ENCODE results near the gene CNTNAP2. TPM values are rescaled to one million over a fixed set of nuclear protein-coding genes. Genes with fewer than 3 reads are reported as not detected.

The CNTNAP2 gene
- total RNA-seq, 2 donors from 2014 or later: 4.4 to 8.5 TPM

DNA sequence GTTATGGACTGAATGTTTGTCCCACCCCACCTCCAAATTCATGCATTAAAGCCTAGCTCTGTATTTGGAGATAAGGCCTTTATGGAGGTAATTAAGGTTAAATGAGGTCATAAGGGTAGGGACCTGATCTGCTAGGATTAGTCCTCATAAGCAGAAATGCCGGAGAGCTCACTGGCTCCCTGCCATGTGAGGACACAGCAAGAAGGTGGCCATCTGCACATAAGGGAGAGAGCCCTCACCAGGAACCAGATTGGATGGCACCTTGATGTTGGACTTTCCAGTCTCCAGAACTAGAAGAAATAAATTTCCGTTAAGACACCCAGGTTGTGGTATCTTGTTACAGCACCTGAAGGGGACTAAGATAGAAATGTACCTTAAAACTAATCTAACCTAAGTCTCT, 1657.9 kb downstream of the CNTNAP2 start:
- Histone ChIP-seq H3K27me3 (no peaks in the 10 kb centered on the region), H3K4me1 (no peaks in the 10 kb centered on the region), H3K27ac (no peak overlapping the region), H3K4me3 (no peak overlapping the region), H3K36me3 (no peaks in the 10 kb centered on the region), H3K9ac (ENCODE audit: low read depth in 2 of 2, low read length in 2 of 2) (no peak overlapping the region), H3K9me3 (no peaks in the 10 kb centered on the region)
- TF ChIP-seq, protein P1, sequence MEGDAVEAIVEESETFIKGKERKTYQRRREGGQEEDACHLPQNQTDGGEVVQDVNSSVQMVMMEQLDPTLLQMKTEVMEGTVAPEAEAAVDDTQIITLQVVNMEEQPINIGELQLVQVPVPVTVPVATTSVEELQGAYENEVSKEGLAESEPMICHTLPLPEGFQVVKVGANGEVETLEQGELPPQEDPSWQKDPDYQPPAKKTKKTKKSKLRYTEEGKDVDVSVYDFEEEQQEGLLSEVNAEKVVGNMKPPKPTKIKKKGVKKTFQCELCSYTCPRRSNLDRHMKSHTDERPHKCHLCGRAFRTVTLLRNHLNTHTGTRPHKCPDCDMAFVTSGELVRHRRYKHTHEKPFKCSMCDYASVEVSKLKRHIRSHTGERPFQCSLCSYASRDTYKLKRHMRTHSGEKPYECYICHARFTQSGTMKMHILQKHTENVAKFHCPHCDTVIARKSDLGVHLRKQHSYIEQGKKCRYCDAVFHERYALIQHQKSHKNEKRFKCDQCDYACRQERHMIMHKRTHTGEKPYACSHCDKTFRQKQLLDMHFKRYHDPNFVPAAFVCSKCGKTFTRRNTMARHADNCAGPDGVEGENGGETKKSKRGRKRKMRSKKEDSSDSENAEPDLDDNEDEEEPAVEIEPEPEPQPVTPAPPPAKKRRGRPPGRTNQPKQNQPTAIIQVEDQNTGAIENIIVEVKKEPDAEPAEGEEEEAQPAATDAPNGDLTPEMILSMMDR (IDR thresholded peaks at IDR 0.05): no peak
- DNase-seq: no peak
- intact Hi-C loops (cut with DNase I): no loop called here

DNA sequence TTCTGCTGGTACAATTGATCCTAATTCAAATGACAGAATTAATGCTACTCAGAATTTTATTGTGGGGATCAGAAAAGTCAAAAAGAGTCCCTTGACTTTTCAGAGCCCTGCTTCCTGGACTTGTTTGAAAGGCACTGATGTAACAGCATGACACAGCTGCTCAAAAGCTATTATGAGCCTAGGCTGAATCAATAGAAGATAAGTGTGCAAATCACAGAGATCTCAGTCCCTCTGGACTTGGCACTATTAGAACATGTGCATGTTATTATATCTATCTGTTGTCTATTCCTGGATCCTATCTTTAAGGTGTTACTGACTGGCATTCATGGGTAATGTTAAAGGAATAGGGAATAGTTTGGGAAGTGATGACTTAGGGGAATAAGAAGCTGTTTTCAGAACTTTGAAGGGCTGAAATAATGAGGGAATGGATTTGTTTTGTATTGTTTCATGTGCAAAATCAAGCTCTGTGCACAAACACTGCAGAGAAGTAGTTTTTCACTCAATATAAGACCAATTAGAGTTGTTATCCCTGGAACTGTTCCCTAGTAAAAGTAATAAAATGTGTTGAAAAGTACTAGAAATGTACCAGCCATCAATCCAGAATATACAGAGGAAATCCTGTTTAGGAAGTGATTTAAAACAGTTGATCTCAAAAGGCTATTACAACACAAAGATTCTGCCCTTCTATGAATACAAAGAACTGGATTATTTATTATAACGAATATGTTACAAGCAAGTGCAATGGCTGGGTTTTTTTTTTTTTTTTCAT, 1659.1 kb downstream of the CNTNAP2 start:
- H3K4me1 ChIP-seq: no peaks in the 10 kb centered on the region
- TF ChIP-seq, protein P1 (IDR thresholded peaks at IDR 0.05): no peak
- no peaks in the 10 kb centered on the region for H3K36me3 ChIP-seq
- no peak for DNase-seq
- intact Hi-C loops (cut with DNase I): no loop called here
- no peaks in the 10 kb centered on the region for H3K9me3 ChIP-seq
- no peak overlapping the region for H3K9ac ChIP-seq (ENCODE audit: low read depth in 2 of 2, low read length in 2 of 2)
- H3K27ac ChIP-seq: no peak overlapping the region
- no peaks in the 10 kb centered on the region for H3K27me3 ChIP-seq
- H3K4me3 ChIP-seq: no peak overlapping the region

- no peak for DNase-seq
- intact Hi-C loops (cut with DNase I): no loop called here
- H3K36me3 ChIP-seq: no peaks in the 10 kb centered on the region
- no peak overlapping the region for H3K4me3 ChIP-seq
- no peaks in the 10 kb centered on the region for H3K27me3 ChIP-seq
- H3K27ac ChIP-seq: no peak overlapping the region
- H3K9ac ChIP-seq (ENCODE audit: low read depth in 2 of 2, low read length in 2 of 2): no peak overlapping the region
- TF ChIP-seq, protein P1 (IDR thresholded peaks at IDR 0.05): no peak
- no peaks in the 10 kb centered on the region for H3K9me3 ChIP-seq
- no peaks in the 10 kb centered on the region for H3K4me1 ChIP-seq
Observed at GRCh38 chr7:147777309-147777708, 1660.7 kb downstream of the CNTNAP2 start.

DNA sequence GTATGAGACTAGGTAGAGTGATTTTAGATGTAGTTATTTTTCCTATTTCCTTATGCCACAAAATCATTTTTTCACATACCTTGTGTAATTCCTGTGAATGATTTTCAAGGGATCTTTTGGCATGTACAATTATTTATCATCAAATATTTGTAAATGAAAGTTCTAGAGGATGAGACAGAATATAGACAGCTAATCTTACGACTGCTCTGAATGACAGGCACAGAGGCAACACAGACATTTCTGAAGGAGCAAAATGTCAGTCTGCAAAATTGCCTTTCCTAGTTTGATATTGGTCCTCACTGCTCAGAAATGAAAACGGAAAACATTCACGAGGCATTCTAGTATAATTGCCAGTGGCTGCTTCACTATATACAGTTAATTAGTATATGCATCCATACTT, 1663.3 kb downstream of the CNTNAP2 start:
- Histone ChIP-seq H3K4me3 (no peak overlapping the region), H3K9me3 (no peaks in the 10 kb centered on the region), H3K4me1 (no peaks in the 10 kb centered on the region), H3K9ac (ENCODE audit: low read depth in 2 of 2, low read length in 2 of 2) (no peak overlapping the region), H3K27ac (no peak overlapping the region), H3K27me3 (no peaks in the 10 kb centered on the region), H3K36me3 (no peaks in the 10 kb centered on the region)
- DNase-seq: no peak
- intact Hi-C loops (cut with DNase I): no loop called here
- TF ChIP-seq, protein P1 (IDR thresholded peaks at IDR 0.05): no peak

GRCh38 chr7:147796581-147796980, 1680.0 kb downstream of the CNTNAP2 start:
- no peaks in the 10 kb centered on the region for H3K4me1 ChIP-seq

More at GRCh38 chr7:147796581-147796980, 1680.0 kb downstream of the CNTNAP2 start:
- TF ChIP-seq, protein P1 (IDR thresholded peaks at IDR 0.05): no peak
- Histone ChIP-seq H3K27me3 (no peaks in the 10 kb centered on the region), H3K4me3 (no peak overlapping the region), H3K9ac (ENCODE audit: low read depth in 2 of 2, low read length in 2 of 2) (no peak overlapping the region), H3K27ac (no peak overlapping the region), H3K36me3 (no peaks in the 10 kb centered on the region), H3K9me3 (no peaks in the 10 kb centered on the region)
- DNase-seq: no peak
- intact Hi-C loops (cut with DNase I): no loop called here
